Natural killer cell (primary cell): ENCODE results near the gene DGKD. TPM values are rescaled to one million over a fixed set of nuclear protein-coding genes. Genes with fewer than 3 reads are reported as not detected.

ENCODE experiments used
- ATAC-seq, 3 donors: fragments of 150-1000 bp in 2 of 3; fragments of 200-7000 bp in 1 of 3; cut with Tn5 transposase; 1 replicate in 1 of 3; 2 replicates in 2 of 3; pipeline ENCODE4 v1.10.0; 2021; ENCODE audit warnings: mild to moderate bottlenecking in 2 of 3, moderate library complexity in 2 of 3
- DNase-seq, 2 donors: peaks; one replicate each; pipeline versions ENCODE4 v3.0.0 to v3.0.0-alpha.2; 2013 to 2021; ENCODE audit warnings: mixed read lengths in 1 of 2
- H3K27ac ChIP-seq: one replicate; pipeline ENCODE4 v1.5.1; 2013; ENCODE audit warnings: mild to moderate bottlenecking, low read length
- H3K27me3 ChIP-seq: one replicate; pipeline ENCODE4 v1.6.1; 2013; ENCODE audit warnings: low read length; ENCODE audit not compliant: control insufficient read depth, insufficient read depth
- H3K36me3 ChIP-seq: one replicate; pipeline ENCODE4 v1.6.1; 2013; ENCODE audit warnings: low read length; ENCODE audit not compliant: control insufficient read depth, insufficient read depth
- H3K4me1 ChIP-seq: one replicate; pipeline ENCODE4 v1.6.1; 2013; ENCODE audit warnings: low read length; ENCODE audit not compliant: control insufficient read depth, insufficient read depth
- H3K4me3 ChIP-seq: one replicate; pipeline ENCODE4 v1.5.1; 2013; ENCODE audit warnings: low read length
- H3K9me3 ChIP-seq: one replicate; pipeline ENCODE4 v1.6.1; 2013; ENCODE audit warnings: low read length; ENCODE audit not compliant: control insufficient read depth, insufficient read depth
- H3K27ac Mint-ChIP-seq, 2 donors: one replicate each; pipeline ENCODE4 v1.8.0; 2022; ENCODE audit warnings: mild to moderate bottlenecking in 2 of 2, mixed read lengths in 2 of 2, moderate library complexity in 1 of 2
- H3K27me3 Mint-ChIP-seq, 2 donors: one replicate each; pipeline ENCODE4 v1.8.0; 2022; ENCODE audit warnings: low read depth in 2 of 2, mixed read lengths in 2 of 2
- H3K36me3 Mint-ChIP-seq: one replicate; pipeline ENCODE4 v1.8.0; 2022; ENCODE audit warnings: mixed read lengths
- H3K4me1 Mint-ChIP-seq, 2 donors: one replicate each; pipeline ENCODE4 v1.8.0; 2022; ENCODE audit warnings: mixed read lengths in 2 of 2
- H3K4me3 Mint-ChIP-seq: one replicate; pipeline ENCODE4 v1.8.0; 2022; ENCODE audit warnings: mild to moderate bottlenecking, moderate library complexity, mixed read lengths
- H3K9me3 Mint-ChIP-seq, 2 donors: one replicate each; pipeline ENCODE4 v1.8.0; 2022; ENCODE audit warnings: mixed read lengths in 2 of 2
- WGBS: methylation state at CpG from one replicate; pipeline ENCODE4 v1.1.7; 2013; ENCODE audit warnings: missing lambda C conversion rate; ENCODE audit not compliant: insufficient coverage; 5-methylcytosine and 5-hydroxymethylcytosine counted together
- intact Hi-C: fragments of 100-400 bp; cut with micrococcal nuclease; formaldehyde crosslinking; loops from one replicate; pipeline ENCODE4 v1.14.2; 2022
- total RNA-seq, 4 donors: library from RNA; stranded (reverse); fragments of 120-200 nt in 1 of 4; gene quantifications; one replicate each; pipeline versions ENCODE4 v1.2.3 to v1.2.4, GENCODE V29; 2013 to 2022
- TF ChIP-seq, protein P1 (sequence below): fragments of 200-600 bp; IDR thresholded peaks from one replicate; pipeline ENCODE4 v1.8.0; 2022; ENCODE audit warnings: antibody characterized with exemption

DGKD gene
- total RNA-seq, 3 donors from 2014 or later (not counting 1 experiment from before 2014, with no cell fraction given) = 299 to 456 (median 329) TPM

DNA sequence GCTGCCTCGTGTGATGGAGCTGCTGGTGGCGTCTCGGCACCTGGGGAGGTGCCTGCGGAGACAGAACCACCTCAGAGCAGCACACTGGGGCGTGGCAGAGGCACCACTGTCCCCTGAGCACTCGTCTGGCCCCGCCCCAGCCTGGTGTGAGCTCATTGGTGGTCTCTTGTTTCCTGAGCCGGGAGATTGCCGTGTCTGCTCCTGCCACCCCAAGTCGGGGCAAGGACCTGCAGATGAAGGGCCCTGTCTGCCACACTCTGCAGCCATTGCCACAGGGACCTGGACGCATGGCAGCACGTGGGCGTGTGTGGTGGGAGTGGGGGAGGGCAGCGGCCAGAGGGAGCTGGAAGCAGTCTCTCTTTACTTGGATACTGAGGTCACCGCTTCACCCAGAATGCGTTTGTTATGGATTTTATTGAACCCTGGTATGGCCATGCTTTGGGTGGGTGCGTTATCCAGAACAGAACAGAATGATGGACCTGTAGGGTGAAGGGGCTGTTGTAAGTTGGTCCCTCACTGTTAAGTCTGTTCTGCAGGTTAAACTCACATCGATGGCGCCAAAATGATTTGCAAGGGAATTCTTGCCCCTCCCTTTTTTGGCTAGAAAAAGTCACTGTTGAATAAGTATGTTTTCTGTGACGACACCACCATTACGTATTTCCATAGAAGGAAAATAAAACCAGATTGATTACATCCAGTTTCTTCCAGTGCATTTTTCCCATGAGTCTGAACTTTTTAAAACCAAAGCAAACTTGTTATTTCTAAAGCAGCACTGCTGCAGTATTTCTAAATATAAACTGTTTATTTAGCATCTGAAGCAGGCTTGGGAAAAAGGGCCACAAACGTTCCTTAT, 120.2 kb downstream of the DGKD start:
- Histone ChIP-seq H3K27me3 (no peaks in the 10 kb centered on the region), H3K36me3 (peaks cover 40% of the 10 kb centered on the region), H3K4me3 (no peak overlapping the region), H3K27ac (no peak overlapping the region), H3K9me3 (no peaks in the 10 kb centered on the region), H3K4me1 (no peaks in the 10 kb centered on the region)
- peaks cover 0 to under 1% of the 10 kb centered on the region in 2 donors for H3K4me1 Mint-ChIP-seq
- H3K36me3 Mint-ChIP-seq = peaks cover 11% of the 10 kb centered on the region
- H3K27ac Mint-ChIP-seq = peak overlapping the region in 1 of 2 donors; percentile 54
- 92% methylated on average over 22 of the region's 22 CpGs for WGBS
- intact Hi-C loops = no loop called here
- DNase-seq (no peak), ATAC-seq (peak in 1 of 3 donors; percentile 15)
- no peak overlapping the region for H3K4me3 Mint-ChIP-seq
- TF ChIP-seq, protein P1, sequence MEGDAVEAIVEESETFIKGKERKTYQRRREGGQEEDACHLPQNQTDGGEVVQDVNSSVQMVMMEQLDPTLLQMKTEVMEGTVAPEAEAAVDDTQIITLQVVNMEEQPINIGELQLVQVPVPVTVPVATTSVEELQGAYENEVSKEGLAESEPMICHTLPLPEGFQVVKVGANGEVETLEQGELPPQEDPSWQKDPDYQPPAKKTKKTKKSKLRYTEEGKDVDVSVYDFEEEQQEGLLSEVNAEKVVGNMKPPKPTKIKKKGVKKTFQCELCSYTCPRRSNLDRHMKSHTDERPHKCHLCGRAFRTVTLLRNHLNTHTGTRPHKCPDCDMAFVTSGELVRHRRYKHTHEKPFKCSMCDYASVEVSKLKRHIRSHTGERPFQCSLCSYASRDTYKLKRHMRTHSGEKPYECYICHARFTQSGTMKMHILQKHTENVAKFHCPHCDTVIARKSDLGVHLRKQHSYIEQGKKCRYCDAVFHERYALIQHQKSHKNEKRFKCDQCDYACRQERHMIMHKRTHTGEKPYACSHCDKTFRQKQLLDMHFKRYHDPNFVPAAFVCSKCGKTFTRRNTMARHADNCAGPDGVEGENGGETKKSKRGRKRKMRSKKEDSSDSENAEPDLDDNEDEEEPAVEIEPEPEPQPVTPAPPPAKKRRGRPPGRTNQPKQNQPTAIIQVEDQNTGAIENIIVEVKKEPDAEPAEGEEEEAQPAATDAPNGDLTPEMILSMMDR = no peak
- H3K27me3 Mint-ChIP-seq = no peaks in the 10 kb centered on the region
- no peaks in the 10 kb centered on the region for H3K9me3 Mint-ChIP-seq

DNA sequence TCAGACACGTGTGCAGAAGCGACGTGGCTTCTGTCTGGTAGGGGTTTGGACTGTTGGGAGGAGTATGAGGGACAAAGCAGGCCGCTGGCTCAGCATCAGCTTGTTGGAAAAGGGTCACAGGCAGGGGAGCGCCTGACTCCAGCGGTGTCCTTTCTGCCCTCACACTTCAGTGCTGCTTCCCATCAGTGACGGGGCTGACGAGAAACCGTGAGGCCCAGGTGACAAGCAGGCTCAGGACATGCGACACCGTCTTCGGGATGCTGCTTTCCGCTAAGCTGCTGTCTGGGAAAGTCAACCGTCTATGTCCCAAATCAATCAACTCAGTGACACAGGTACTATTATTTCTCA, 121.7 kb downstream of the DGKD start:
- Mint-ChIP-seq H3K4me1 (peaks cover 9% of the 10 kb centered on the region in 2 donors), H3K9me3 (no peaks in the 10 kb centered on the region), H3K4me3 (no peak overlapping the region), H3K27me3 (no peaks in the 10 kb centered on the region), H3K27ac (peak overlapping the region in 1 of 2 donors; percentile 54), H3K36me3 (peaks cover 11% of the 10 kb centered on the region)
- no peak for ATAC-seq
- WGBS = 97% methylated on average over 14 of the region's 14 CpGs
- Histone ChIP-seq H3K4me1 (no peaks in the 10 kb centered on the region), H3K4me3 (no peak overlapping the region), H3K27me3 (no peaks in the 10 kb centered on the region), H3K9me3 (no peaks in the 10 kb centered on the region), H3K27ac (no peak overlapping the region), H3K36me3 (peaks cover 25% of the 10 kb centered on the region)
- TF ChIP-seq, protein P1 = no peak
- DNase-seq = no peak
- intact Hi-C loops = no loop called here

- H3K36me3 ChIP-seq = peaks cover 19% of the 10 kb centered on the region
- TF ChIP-seq, protein P1 = no peak
- H3K27me3 Mint-ChIP-seq = no peaks in the 10 kb centered on the region
- H3K4me1 ChIP-seq = no peaks in the 10 kb centered on the region
- H3K36me3 Mint-ChIP-seq = peaks cover 11% of the 10 kb centered on the region
- no peak overlapping the region for H3K27ac ChIP-seq
- DNase-seq (no peak), ATAC-seq (no peak)
- no peaks in the 10 kb centered on the region for H3K9me3 Mint-ChIP-seq
- H3K9me3 ChIP-seq = no peaks in the 10 kb centered on the region
- no peaks in the 10 kb centered on the region for H3K27me3 ChIP-seq
- intact Hi-C loops = no loop called here
- peaks cover 9% of the 10 kb centered on the region in 2 donors for H3K4me1 Mint-ChIP-seq
- no peak overlapping the region for H3K4me3 ChIP-seq
- WGBS = 96% methylated on average over 45 of the region's 45 CpGs
- H3K27ac Mint-ChIP-seq = peak overlapping the region in 1 of 2 donors; percentile 34
- no peak overlapping the region for H3K4me3 Mint-ChIP-seq
These were observed 122.6 kb downstream of the DGKD start for GRCh38 chr2:233476651-233477547.
